Keratinocyte (primary cell): ENCODE data around the gene GYG1. TPM values are rescaled to one million over a fixed set of nuclear protein-coding genes. Genes with fewer than 3 reads are reported as not detected.

ENCODE experiments used
- DNase-seq: peaks from one replicate; pipeline ENCODE4 v3.0.0-alpha.2; 2011; ENCODE audit warnings: low read depth, missing footprints, low spot score
- FAIRE-seq: peaks from 2 replicates; lab custom pipeline; 2011; peaks lifted over from hg19 to GRCh38; lab: Jason Lieb, UNC
- H2AFZ ChIP-seq: 2 replicates; pipeline ENCODE4 v1.6.0; 2012; ENCODE audit warnings: low read length, control low read depth, inconsistent platforms; ENCODE audit not compliant: control insufficient read depth
- H3K27ac ChIP-seq: 2 replicates; pipeline ENCODE4 v1.5.1; 2011; ENCODE audit warnings: low read length; ENCODE audit not compliant: control insufficient read depth, insufficient read depth
- H3K27me3 ChIP-seq: 3 replicates; pipeline ENCODE4 v1.6.0; 2011; ENCODE audit warnings: low read length; ENCODE audit not compliant: control insufficient read depth, insufficient read depth; ENCODE audit errors: extremely low read depth
- H3K36me3 ChIP-seq, 2 experiments: 2 replicates in 1 of 2; 3 replicates in 1 of 2; pipeline ENCODE4 v1.5.1; 2011; ENCODE audit warnings: low read length in 2 of 2, mild to moderate bottlenecking in 1 of 2; ENCODE audit not compliant: control insufficient read depth in 2 of 2, insufficient read depth in 2 of 2; ENCODE audit errors: extremely low read depth in 1 of 2
- H3K4me1 ChIP-seq: 3 replicates; pipeline ENCODE4 v1.5.1; 2011; ENCODE audit warnings: low read length; ENCODE audit not compliant: control insufficient read depth, insufficient read depth; ENCODE audit errors: extremely low read depth
- H3K4me2 ChIP-seq: 3 replicates; pipeline ENCODE4 v1.6.0; 2011; ENCODE audit warnings: low read depth, low read length; ENCODE audit not compliant: control insufficient read depth, insufficient read depth; ENCODE audit errors: extremely low read depth
- H3K4me3 ChIP-seq, 3 experiments: fragments of 200-600 bp in 1 of 3; sonication (generic) in 1 of 3; 2 replicates in 2 of 3; 3 replicates in 1 of 3; pipeline ENCODE4 v1.5.1; 2011 to 2016; ENCODE audit warnings: low read length in 3 of 3, mild to moderate bottlenecking in 3 of 3, control low read depth in 2 of 3, inconsistent platforms in 1 of 3, low read depth in 1 of 3, mixed read lengths in 1 of 3, mixed run types in 1 of 3, moderate library complexity in 1 of 3; ENCODE audit not compliant: control insufficient read depth in 2 of 3, insufficient read depth in 2 of 3; ENCODE audit errors: extremely low read depth in 1 of 3
- H3K79me2 ChIP-seq: 2 replicates; pipeline ENCODE4 v1.6.0; 2012; ENCODE audit warnings: low read length; ENCODE audit not compliant: control insufficient read depth, insufficient read depth
- H3K9ac ChIP-seq: 3 replicates; pipeline ENCODE4 v1.6.0; 2011; ENCODE audit warnings: low read length; ENCODE audit not compliant: control insufficient read depth, insufficient read depth; ENCODE audit errors: extremely low read depth
- H3K9me1 ChIP-seq: 3 replicates; pipeline ENCODE4 v1.6.0; 2011; ENCODE audit warnings: low read length; ENCODE audit not compliant: control insufficient read depth, insufficient read depth; ENCODE audit errors: extremely low read depth
- H3K9me3 ChIP-seq: 2 replicates; pipeline ENCODE4 v1.5.1; 2012; ENCODE audit warnings: low read depth, low read length; ENCODE audit not compliant: control insufficient read depth
- H4K20me1 ChIP-seq: 3 replicates; pipeline ENCODE4 v1.6.0; 2011; ENCODE audit warnings: low read length; ENCODE audit not compliant: control insufficient read depth, insufficient read depth; ENCODE audit errors: extremely low read depth
- EZH2 ChIP-seq: IDR thresholded peaks from one replicate; pipeline ENCODE4 v1.6.1; 2012; ENCODE audit warnings: inconsistent platforms, mild to moderate bottlenecking, low read length, moderate library complexity
- dilution Hi-C: fragments of 300-500 bp; cut with MboI; formaldehyde crosslinking; loops from one replicate; pipeline ENCODE4 v1.7.0; 2020; ENCODE audit warnings: low sequenced_read_pairs; ENCODE audit not compliant: extremely low pct_ligation_motif_present
- polyA plus RNA-seq, 5 experiments: library from polyadenylated mRNA; depleted of rRNA in 3 of 5; stranded (reverse) in 3 of 5; stranded (forward) in 1 of 5; unstranded in 1 of 5; fragments of >200 nt; gene quantifications; 1 replicate in 1 of 5; 2 replicates in 3 of 5; 3 replicates in 1 of 5; pipeline versions ENCODE4 v1.2.1 to v1.2.3, GENCODE V29; 2011 to 2012; ENCODE audit warnings: missing spikeins in 2 of 5, low read depth in 1 of 5, low replicate concordance in 1 of 5
- TF ChIP-seq, protein P1 (sequence below), 3 experiments: IDR thresholded peaks in 1 of 3; conservative IDR thresholded peaks in 1 of 3; optimal IDR thresholded peaks in 1 of 3; 2 replicates in 2 of 3; 3 replicates in 1 of 3; pipeline versions ENCODE3 to v1.5.1; 2011; ENCODE audit warnings: low read length in 3 of 3, mild to moderate bottlenecking in 3 of 3, moderate library complexity in 2 of 3, control low read depth in 1 of 3, inconsistent platforms in 1 of 3; ENCODE audit not compliant: insufficient read depth in 2 of 3; ENCODE audit errors: extremely low read depth in 1 of 3

The GYG1 gene
- polyA plus RNA-seq, 1 donor (not counting 4 experiments of a cell fraction or from before 2014, with no cell fraction given), result 25.2 TPM

DNA sequence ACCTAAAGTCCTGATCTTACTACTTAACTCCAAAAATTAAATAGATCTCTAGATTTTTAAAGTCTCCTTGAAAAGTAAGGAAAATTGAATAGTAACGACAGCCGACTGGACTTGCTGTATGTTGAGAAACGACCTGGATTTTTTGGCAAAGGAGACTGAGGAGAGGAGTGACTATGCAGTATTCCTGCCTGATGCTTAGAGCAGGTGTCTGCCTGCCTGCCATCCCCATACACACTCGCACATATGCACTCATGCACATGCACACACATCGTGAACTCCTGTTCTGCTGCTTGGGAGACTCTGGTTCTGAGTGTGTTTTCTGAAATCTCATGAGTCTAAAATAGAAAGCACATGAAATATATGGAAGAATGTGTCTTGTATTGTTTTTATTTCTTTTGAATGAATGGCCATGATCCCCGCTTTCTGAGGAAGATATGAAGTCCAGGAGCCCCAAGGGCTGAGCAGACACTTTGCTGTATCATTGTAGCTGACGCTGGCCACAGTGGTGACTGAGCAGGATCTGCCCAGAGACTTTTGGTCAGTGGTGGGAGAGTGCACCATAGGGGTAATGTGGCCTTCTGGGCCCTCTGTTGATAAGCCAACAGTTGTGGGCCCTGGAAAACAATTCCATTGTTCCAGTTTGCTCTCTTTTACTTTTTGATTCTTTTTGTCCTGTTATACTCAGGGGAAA lies 16.4 kb downstream of the GYG1 start:
- no peak overlapping the region for H3K27ac ChIP-seq
- no peak overlapping the region for H3K9ac ChIP-seq
- no peaks in the 10 kb centered on the region for H3K27me3 ChIP-seq
- no peak overlapping the region for H3K4me3 ChIP-seq
- H3K36me3 ChIP-seq, result peaks cover 0 to 7% of the 10 kb centered on the region in 2 experiments
- dilution Hi-C loops, result no loop called here
- H3K9me3 ChIP-seq, result no peaks in the 10 kb centered on the region
- no peak overlapping the region for H2AFZ ChIP-seq
- no peak overlapping the region for H3K4me2 ChIP-seq
- FAIRE-seq, result no peak
- peaks cover 3% of the 10 kb centered on the region for H3K9me1 ChIP-seq
- no peaks in the 10 kb centered on the region for H3K79me2 ChIP-seq
- no peak for DNase-seq
- TF ChIP-seq, protein P1, sequence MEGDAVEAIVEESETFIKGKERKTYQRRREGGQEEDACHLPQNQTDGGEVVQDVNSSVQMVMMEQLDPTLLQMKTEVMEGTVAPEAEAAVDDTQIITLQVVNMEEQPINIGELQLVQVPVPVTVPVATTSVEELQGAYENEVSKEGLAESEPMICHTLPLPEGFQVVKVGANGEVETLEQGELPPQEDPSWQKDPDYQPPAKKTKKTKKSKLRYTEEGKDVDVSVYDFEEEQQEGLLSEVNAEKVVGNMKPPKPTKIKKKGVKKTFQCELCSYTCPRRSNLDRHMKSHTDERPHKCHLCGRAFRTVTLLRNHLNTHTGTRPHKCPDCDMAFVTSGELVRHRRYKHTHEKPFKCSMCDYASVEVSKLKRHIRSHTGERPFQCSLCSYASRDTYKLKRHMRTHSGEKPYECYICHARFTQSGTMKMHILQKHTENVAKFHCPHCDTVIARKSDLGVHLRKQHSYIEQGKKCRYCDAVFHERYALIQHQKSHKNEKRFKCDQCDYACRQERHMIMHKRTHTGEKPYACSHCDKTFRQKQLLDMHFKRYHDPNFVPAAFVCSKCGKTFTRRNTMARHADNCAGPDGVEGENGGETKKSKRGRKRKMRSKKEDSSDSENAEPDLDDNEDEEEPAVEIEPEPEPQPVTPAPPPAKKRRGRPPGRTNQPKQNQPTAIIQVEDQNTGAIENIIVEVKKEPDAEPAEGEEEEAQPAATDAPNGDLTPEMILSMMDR (optimal IDR thresholded peaks at IDR 0.05 in 1 of 3, IDR thresholded peaks at IDR 0.05 in 1 of 3, conservative IDR thresholded peaks at IDR 0.05 in 1 of 3; ENCODE audit: extremely low read depth in 1 of 3, insufficient read depth in 2 of 3, low read length in 3 of 3), result no peak
- TF ChIP-seq EZH2, result no peak
- H3K4me1 ChIP-seq, result no peaks in the 10 kb centered on the region
- H4K20me1 ChIP-seq, result no peaks in the 10 kb centered on the region

GRCh38 chr3:149009732-149010131 lies 18.4 kb downstream of the GYG1 start:
- H3K9ac ChIP-seq, result no peak overlapping the region
- peaks cover 0 to 7% of the 10 kb centered on the region in 2 experiments for H3K36me3 ChIP-seq
- H3K9me3 ChIP-seq, result no peaks in the 10 kb centered on the region
- no peak overlapping the region for H3K27ac ChIP-seq
- no peaks in the 10 kb centered on the region for H3K4me1 ChIP-seq
- DNase-seq (no peak), FAIRE-seq (no peak)
- dilution Hi-C loops, result no loop called here
- TF ChIP-seq EZH2, result no peak
- no peaks in the 10 kb centered on the region for H3K79me2 ChIP-seq
- no peak overlapping the region for H2AFZ ChIP-seq
- H3K4me2 ChIP-seq, result no peak overlapping the region
- peaks cover 4% of the 10 kb centered on the region for H3K9me1 ChIP-seq
- no peaks in the 10 kb centered on the region for H4K20me1 ChIP-seq
- no peak overlapping the region for H3K4me3 ChIP-seq
- no peaks in the 10 kb centered on the region for H3K27me3 ChIP-seq

- no peaks in the 10 kb centered on the region for H3K79me2 ChIP-seq
- H3K4me2 ChIP-seq, result no peak overlapping the region
- H3K4me3 ChIP-seq, result no peak overlapping the region
- TF ChIP-seq EZH2, result no peak
- TF ChIP-seq, protein P1 (optimal IDR thresholded peaks at IDR 0.05 in 1 of 3, IDR thresholded peaks at IDR 0.05 in 1 of 3, conservative IDR thresholded peaks at IDR 0.05 in 1 of 3; ENCODE audit: extremely low read depth in 1 of 3, insufficient read depth in 2 of 3, low read length in 3 of 3), result no peak
- H2AFZ ChIP-seq, result no peak overlapping the region
- DNase-seq, result no peak
- H3K4me1 ChIP-seq, result no peaks in the 10 kb centered on the region
- peaks cover 0 to 7% of the 10 kb centered on the region in 2 experiments for H3K36me3 ChIP-seq
- H3K9me1 ChIP-seq, result peaks cover 4% of the 10 kb centered on the region
- no peak for FAIRE-seq
- no peaks in the 10 kb centered on the region for H3K9me3 ChIP-seq
- dilution Hi-C loops, result no loop called here
- H3K9ac ChIP-seq, result no peak overlapping the region
- no peaks in the 10 kb centered on the region for H4K20me1 ChIP-seq
- no peak overlapping the region for H3K27ac ChIP-seq
- H3K27me3 ChIP-seq, result no peaks in the 10 kb centered on the region
Measured at GRCh38 chr3:149010504-149010951, 19.2 kb downstream of the GYG1 start.
